NOMO-1 treated with DMSO at 0.1 percent for 48 hours (cell line): ENCODE results near the gene FCHO2.

Experiments used
- DNase-seq: peaks from one replicate; lab custom pipeline; 2025; ENCODE audit not compliant: unreplicated experiment; lab: John Stamatoyannopoulos, UW

FCHO2 gene

DNA sequence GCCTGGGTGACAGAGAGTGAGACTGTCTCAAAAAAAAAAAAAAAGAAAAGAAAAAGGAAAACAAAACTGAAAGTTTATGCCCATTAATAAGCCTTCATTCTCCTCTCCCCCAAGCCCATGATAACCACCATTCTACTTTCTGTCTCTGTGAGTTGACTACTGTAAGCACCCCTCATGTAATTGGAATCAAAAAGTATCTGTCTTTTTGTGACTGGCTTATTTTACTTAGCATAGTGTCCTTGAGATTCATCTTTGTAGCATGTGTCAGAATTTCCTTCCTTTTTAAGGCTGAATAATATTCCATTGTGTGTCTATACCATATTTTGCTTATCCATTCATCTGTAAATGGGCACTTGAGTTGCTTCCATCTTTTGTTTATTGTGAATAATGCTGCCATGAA is 150.5 kb downstream of the FCHO2 start:
- DNase-seq: no peak

DNA sequence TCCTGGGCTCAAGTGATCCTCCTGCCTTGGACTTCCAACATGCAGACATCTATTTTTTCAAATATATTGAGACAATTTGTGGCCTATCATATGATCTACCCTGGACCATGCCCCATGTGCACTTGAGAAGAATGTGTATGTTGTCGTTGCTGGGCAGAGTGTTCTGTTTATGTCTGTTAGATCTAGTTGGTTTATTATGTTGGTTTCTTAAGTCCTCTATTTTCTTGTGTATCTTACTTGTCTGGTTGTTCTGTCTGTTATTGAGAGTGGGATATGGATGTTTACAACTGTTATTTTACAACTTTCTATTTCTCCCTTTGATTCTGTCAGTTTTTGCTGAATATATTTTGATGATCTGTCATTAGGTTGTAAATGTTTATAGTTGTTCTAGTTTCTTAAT is 154.3 kb downstream of the FCHO2 start:
- no peak for DNase-seq

DNA sequence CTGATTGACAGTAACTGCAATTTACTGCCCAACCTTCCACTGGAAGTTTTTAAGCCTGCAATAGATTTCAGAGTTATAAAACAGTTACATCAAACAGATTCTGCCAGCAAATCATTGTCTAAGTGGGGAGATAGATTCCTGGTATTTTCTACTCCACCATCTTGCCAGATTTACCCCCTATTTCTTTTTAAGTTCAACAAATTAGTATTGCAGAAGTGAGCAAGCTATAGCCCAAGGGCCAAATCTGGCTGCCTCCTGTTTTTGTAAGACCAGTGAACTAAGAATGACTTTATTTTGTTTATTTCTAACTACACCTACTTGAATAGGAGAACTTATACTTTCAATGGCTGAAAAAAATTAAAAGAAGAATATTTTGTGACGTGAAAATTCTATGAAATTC is 155.7 kb downstream of the FCHO2 start:
- DNase-seq: no peak

DNA sequence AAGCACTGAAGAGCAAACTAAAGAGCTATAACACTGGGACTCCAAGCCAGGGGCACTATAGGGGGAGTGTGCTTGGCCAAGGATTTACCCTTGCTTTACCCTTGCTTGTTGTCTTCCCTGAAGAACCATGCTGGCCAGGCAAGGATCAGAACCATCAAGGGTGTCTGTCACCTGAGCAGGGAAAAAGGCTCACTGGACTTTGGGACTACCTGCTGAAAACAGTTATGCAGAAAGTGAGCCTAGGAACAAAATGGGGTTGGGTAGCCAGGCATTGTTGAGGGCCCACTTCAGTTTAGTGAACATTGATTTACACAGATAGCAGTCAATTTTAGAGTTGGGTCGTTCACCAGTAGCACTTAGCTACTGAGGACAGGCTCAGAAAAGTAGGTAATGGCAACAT is 156.5 kb downstream of the FCHO2 start:
- DNase-seq: no peak

DNA sequence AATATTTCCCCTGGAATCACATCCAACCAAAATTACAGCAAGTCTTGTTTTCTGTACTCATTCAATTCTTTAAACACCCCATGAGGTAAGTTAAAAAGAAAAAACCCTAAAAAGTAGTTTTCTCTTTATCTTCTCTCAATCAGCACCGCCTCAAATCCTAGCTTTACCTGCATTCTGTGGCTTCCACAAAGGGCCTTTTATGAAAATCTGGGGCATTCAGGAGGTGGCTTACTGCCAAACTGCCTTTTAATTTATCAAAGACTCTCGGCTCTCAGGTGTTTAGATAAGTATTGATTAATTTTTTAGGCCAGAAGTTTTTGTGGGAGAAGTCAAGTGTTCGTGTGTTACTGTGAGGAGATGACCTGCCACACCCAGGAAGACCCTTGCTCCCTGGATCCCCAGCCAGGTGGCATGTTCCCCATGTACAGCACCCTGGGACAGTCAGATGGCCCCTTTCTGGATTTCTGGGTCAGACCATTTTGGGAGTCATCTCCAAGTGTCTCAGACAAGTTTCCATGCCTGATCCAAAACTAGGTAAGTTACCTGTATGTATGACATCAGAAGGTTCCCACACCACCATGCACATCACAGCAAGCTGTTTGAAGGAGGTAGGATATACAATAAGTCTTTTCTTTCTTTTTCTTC is 158.3 kb downstream of the FCHO2 start:
- DNase-seq: no peak

DNA sequence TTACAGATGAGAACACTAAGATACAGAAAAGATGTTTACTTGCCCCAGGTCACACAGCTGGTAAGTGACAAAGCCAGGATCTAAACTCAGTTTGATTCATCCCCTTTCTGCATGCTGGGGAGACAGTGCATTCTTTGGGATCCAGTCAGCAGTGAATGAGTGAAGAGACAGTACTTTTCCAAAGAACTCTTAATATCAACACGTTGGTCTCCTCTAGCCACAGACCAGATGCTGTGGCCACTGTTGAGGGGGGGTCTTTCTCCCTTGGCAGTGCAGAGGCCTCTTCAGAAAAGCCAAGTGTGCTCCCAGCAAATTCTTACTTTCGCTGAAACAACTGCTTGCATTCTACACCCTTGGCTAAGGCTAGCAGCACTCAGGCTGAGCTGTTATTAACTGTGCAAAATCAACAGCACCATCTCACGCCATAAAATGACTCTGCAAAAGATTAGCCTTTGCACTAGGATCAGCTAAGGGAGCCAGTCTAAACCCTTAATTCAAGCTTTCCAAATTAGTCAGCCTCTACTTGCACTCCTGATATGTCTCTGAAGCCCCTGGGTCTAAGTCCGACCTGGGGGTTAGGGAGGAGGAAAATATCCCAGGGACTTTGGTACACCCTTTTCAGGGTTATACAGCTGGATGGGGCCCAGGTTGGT is 159.7 kb downstream of the FCHO2 start:
- no peak for DNase-seq

DNA sequence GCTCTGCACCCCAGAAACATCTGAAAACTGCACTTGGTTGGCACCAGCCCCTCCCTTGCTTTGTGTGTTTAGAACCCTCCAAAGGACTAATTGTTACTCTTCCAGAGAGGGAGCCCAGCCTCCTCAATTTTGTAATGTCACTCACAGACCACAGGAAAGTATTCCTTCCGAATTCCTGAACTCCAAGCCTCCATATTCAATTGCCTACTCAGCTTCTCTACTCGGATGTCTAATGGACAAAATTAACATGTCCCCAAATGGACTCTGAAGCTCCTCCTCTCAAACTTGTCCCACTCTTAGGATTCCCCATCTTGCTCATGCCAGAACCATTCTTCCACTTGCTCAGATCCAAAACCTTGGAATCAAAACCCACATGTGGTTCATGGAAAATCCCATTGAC is 160.7 kb downstream of the FCHO2 start:
- DNase-seq: no peak

DNA sequence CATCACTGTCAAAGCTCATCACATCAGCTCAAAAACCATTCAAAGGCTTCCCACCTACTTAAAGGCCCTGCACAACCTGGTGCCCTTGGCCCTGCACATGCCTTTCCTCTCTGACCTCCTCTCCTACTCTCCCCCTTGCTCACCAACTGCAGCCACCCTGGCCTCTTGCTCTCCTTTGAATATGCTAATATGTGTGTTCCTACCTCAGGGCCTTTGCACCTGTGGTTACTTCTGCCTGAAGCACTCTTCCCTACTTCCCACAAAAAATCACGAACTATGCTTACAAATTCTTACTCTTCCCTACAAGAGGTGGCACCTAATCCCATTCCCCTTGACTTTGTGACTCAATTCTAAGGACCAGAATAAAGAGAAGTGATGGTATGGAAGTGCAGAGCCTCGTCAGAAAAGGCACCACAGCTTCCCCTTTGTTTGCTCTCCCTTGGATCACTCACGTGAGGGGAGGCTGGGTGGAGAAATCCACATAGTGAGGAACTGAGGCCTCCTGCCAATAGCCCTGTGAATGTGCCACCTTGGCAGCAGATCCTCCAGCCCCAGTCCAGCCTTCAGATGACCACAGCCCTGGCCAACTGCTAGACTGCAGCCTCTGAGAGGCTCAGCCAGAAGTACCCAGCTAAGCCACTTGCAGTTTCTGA is 161.4 kb downstream of the FCHO2 start:
- no peak for DNase-seq

DNA sequence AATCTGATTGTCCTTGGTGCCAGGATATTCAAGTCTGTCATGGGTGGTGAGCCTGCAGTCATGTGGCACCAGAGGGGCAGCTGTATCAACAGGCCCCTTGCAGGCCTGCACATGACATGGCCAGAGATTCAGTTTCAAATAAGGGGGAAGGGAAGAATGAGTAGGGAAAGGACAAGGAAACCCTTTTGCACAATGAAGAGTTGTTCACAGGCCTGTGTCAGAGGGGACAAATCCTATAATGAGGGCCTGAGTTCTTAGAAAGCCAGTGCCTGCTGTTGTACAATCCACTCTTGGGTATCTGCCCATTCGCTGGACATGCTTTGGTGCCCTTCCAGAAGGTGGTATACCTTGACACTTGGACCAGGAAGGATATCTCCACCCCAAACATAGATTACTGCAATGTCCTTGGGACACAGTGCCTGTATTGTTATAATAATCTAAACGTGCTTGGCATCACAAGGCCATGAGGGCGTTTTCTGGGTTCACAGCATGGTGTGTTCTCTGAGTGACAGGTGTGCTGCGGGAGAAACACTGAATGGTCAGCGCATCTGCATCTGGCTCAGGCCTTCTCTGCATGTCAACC is 162.6 kb downstream of the FCHO2 start:
- no peak for DNase-seq

DNA sequence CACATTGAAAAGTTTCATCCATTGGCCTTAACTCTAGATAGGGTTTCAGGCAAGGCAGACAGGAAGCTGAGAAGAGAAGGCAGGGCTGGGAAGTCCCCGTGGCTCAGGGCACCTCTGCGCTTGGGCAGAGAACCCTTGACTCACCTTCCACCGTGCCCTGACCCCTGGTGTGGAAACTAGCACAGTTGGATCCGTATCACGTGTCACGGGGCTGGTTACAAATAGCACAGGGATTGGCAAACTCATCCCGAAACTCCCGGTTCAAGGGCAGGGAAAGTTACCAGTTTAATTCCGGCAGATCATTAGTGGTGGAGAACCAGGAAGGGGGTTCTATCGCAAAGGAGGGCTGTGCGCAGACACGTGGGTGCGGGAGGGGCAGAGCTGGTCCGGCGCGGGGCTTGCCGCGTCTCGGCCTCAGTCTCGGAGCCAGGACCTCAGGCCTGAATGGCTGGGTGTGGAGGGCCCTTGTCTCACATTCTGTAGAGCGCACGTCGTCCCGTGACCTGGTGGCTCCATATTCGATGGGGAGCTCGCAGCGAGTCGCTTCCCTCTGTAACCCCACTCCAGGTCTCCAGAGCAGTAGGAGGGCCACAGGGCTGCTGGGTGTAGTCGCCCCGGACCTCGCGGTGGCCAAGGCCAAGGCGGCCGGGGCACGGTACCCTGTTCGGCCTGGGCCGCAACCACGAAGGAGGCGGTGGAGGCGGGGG is 163.8 kb downstream of the FCHO2 start:
- DNase-seq: no peak

DNA sequence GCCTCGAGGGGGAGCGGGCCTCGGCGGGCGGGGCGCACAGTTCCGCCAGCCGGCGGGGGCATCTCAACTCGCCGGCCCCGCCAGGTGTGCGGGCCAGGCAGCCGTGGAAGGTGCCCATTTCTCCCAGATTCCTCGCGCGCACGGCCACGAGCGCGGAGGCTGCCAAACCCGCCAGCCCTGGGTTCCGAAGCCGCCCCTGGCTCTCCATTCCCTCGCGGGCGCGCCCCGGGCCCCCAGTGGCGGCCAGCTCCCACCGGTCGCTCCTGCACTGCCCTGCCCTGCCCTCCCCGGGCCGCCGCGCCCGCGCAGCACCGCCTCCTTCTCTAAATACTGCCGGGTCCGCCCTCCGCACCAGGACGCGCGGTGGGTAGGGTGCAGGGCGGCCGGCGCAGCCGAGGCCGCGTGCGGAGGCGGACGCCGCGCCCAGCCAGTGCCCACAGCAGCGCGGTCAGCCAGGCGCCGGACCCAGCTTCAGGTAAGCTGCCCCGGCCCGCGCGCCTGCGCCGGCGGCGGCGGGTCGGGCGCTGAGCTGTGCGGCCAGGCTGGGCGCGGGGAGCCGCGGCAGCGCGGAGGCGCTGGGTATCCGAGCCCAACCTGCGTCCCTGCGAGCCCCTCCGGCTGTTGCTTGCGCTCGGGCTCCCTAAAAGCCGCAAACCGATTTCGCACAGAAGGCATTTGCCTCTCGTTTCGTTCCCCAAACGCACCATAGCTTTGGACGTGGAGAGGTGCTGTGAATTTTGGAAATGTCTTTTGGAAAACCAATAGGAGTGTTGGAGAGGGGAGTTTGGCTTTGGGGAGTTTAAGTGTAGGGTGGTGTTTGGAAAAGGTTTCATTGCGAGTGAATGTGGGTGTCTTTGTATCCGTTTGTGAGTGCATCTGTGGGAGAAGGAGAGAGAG is 164.6 kb downstream of the FCHO2 start, which contains the start of gene TMEM171:
Gene TMEM171 (plus strand): TSS at position 354 of the 897 bp plus-strand sequence. CDS start 2,799 bp downstream, outside the sequence.
- no peak for DNase-seq

DNA sequence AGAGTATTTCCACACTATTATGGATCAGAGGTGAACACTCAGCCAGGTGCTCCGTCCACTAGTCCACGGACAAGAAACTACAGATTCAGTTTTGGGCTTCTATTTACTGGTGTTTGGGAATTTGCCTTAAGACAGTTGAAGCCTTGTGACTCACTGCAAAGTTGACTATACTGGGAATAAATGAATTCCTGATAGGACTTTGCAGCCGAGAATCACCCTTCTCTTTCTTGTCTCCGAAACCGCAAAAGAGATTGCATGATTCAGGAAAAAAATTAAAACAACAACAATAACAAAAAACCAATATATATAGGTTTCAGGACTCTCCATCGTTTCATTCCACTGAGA is 165.2 kb downstream of the FCHO2 start:
- no peak for DNase-seq

DNA sequence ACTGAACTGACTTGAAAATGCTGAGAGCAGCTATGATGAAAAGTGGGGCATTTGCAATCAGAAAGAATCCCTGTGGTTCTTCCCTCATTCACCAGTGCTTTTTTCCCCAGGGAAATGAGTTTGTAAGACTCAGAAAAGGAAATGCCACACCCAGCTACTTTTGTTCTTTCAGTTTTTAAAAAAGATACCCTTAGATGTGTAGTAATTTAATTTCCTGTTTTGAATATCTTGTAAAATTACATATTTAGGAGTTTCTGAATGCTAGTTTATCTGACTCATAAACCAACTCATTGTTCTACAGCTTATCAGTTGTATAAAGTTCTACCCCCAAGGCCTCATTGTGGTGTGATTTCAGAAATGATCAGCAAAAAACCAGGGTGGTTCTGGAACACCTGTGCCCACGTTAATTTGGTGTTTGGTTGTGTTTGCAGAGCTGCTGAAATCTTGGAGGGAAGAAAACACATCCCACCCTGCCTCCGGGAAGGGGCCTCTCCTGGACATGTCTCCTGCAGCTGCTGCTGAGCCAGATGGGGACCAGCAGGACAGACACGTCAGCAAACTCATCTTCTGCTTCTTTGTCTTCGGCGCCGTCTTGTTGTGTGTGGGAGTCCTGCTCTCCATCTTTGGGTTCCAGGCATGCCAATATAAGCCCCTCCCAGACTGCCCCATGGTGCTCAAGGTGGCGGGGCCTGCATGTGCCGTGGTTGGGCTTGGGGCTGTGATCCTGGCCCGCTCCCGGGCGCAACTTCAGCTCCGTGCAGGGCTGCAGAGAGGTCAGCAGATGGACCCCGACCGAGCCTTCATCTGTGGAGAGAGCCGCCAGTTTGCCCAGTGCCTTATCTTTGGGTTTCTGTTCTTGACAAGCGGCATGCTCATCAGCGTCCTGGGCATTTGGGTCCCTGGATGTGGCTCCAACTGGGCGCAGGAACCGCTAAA is 167.3 kb downstream of the FCHO2 start:
- no peak for DNase-seq

DNA sequence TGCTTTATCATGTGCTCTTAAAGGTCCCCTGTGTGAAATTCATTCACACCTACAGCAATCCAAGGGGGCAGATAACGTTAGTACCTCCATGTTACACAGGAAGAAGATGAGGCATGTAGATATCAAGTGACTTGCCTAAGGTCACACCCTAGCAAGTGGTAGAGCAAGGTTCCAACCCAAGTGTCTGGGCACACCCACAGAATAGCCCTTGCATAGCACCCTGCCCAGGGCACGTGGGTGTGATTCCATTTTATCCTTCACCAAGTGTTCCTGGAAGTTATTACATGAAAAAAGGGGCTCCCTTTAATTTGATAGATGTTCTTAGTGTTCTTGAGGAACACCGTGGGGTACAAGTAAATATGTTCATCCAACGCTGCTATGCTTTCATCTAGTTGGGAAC is 169.4 kb downstream of the FCHO2 start:
- DNase-seq: no peak

DNA sequence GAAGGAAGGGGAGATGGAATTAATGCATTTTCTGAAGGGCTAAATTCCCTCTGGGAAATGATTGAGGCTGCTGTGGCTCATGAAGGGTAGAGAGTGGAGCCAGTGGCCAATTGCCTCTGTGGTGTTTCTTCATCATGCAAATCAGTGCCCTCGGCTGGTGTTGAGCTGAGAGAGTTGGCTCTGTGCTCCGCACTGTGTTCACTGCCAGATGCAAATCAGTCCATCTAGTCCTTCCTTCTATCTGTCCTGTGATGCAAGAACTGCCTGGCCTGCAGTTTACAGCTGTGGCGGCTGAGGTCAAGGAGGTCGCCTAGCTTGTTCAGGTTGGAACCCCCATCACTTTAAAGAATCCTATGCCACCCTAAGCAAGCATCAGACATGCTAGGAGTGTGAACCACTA is 170.5 kb downstream of the FCHO2 start:
- no peak for DNase-seq

DNA sequence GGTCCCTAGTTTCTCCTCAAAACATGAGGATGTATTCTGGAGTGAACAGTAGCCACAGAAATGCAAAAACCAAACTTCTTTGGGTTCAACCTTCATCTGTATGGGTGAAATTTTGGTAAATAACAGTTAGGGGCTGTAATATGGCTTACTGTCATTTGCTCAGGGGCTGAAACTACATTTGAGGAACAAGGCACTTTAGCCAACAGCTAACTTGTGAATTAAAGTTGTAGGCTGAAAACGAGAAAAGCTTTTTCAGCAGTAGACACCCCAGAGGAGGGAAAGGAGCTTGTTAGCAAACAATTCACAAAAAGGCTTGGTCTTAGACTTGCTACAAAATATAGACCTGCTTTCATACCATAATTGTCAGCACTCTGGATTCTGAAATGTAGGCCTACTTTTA is 171.1 kb downstream of the FCHO2 start:
- DNase-seq: no peak

DNA sequence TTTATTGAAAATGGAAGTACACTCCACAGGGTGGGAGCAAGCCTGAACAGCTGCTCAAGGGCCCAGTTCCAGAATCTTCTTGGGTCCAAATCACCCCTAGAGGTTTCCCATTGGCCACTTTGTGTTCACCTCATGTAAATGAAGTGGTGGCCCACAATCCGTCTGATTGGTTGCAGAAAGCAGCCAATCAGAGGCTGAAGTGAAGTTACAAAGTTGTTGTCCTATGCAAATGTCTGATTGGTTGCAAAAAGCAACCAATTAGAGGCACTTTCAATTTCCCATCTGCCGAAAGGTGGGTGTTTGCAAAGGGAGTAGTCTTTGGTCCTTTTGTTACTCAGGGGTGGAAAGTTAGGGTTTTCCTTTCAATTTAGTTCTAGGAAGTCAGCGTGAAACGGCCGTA is 173.3 kb downstream of the FCHO2 start:
- no peak for DNase-seq

DNA sequence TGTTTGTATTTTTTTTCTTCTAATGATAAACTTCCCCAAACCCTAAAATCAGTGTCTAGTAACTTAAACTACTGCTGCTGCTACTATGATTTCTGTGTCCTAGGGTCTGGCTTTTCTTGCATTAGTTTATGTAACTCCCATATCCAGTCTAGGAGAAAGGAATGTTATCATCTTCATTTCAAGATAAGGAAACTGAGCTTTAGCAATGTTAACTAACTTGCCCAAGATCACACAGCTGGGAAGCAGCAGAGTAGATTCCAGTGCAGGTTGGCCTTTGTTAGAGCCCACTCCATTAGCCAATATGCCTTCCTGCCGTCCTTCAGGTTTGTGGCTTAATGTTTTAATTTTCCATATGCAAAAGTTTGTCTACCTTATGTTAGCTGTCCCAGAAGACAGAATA is 175.0 kb downstream of the FCHO2 start:
- DNase-seq: no peak

DNA sequence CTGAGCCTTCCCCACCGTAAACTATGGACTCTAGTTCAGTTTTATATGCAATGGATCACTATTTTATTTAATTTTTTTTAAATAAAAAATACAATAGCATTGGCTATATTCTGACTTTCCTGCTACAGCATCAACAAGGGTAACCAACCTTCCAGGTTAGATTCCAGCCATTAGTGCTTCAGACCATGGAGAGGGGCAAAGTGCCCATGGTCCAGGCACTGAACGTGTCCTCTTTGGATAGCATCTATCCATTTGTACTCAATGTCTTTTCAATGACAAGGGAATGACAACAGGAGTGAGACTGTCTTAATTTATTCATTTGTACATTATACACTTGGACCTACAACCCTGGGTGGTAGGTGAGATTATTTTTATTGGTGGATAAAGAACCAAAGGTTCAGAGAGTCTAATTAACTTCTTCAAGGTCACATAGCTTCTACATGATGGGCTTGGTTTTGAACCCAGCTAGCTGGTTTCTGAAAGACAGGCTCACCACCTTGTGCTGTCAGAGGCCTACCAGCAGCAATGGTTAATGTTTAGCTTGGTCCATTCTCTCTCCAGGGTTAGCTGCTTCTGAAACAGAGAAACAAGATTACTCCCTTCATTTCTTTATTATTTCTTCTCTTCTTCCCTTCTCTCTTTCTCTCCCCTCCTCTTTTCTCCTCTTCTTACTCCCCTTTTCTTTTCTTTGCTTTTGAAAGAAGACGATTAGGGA is 176.0 kb downstream of the FCHO2 start:
- DNase-seq: no peak
